LoVo (cell line): ENCODE measurements around the gene PPP1R11.

Experiments
- DNase-seq: peaks from one replicate; pipeline ENCODE4 v3.0.0-alpha.2; 2016; ENCODE audit warnings: low spot score

Gene PPP1R11

GRCh38 chr6:30061858-30062458, 5.0 kb upstream of the PPP1R11 start:
- peak; percentile 15 for DNase-seq

GRCh38 chr6:30062471-30063178, 4.4 kb upstream of the PPP1R11 start:
- no peak for DNase-seq

- no peak for DNase-seq
Measured at GRCh38 chr6:30063315-30063714, 3.7 kb upstream of the PPP1R11 start.

- no peak for DNase-seq
Measured at GRCh38 chr6:30066082-30066481, 916 bp upstream of the PPP1R11 start.

- no peak for DNase-seq
Measured at GRCh38 chr6:30067460-30068139, 602 bp downstream of the PPP1R11 start.

GRCh38 chr6:30071081-30071818, 4.3 kb downstream of the PPP1R11 start:
- DNase-seq, result no peak

GRCh38 chr6:30071858-30072257, 4.9 kb downstream of the PPP1R11 start:
- no peak for DNase-seq

GRCh38 chr6:30073489-30074235, 6.7 kb downstream of the PPP1R11 start:
- DNase-seq, result no peak

GRCh38 chr6:30074331-30075093, 7.5 kb downstream of the PPP1R11 start:
- DNase-seq, result no peak

- no peak for DNase-seq
Measured at GRCh38 chr6:30075094-30075789, 8.2 kb downstream of the PPP1R11 start, which contains the start of gene RNF39. TSS of gene RNF39 (minus strand) at chr6:30075769. CDS start at chr6:30075585, 184 bp downstream.

GRCh38 chr6:30075790-30076732, 9.1 kb downstream of the PPP1R11 start:
- DNase-seq, result peak; percentile 87

- no peak for DNase-seq
Measured at GRCh38 chr6:30077218-30077617, 10.2 kb downstream of the PPP1R11 start.

- no peak for DNase-seq
Measured at GRCh38 chr6:30087876-30088275, 20.9 kb downstream of the PPP1R11 start.

GRCh38 chr6:30091577-30092381, 24.8 kb downstream of the PPP1R11 start:
- DNase-seq, result peak; percentile 86

GRCh38 chr6:30092852-30093543, 26.0 kb downstream of the PPP1R11 start:
- no peak for DNase-seq

- DNase-seq, result no peak
Measured at GRCh38 chr6:30093951-30094661, 27.1 kb downstream of the PPP1R11 start.

- no peak for DNase-seq
Measured at GRCh38 chr6:30096829-30097228, 29.8 kb downstream of the PPP1R11 start.
